Karpas-422 (cell line): ENCODE measurements around the gene PPP1CB. TPM values are rescaled to one million over a fixed set of nuclear protein-coding genes. Genes with fewer than 3 reads are reported as not detected.
A peak's percentile ranks its signal among the peaks of the same experiment; 100 is the strongest.

Experiments used
- DNase-seq: peaks from one replicate; pipeline ENCODE4 v3.0.0-alpha.2; 2015
- H2AFZ ChIP-seq: fragments of 200-600 bp; sonication (generic); 2 replicates; pipeline ENCODE4 v1.6.1; 2014; ENCODE audit warnings: antibody characterized with exemption, low read length, mixed read lengths
- H3K27ac ChIP-seq: fragments of 200-600 bp; sonication (generic); 2 replicates; pipeline ENCODE4 v1.5.1; 2014; ENCODE audit warnings: mild to moderate bottlenecking, low read length, moderate library complexity
- H3K27me3 ChIP-seq: fragments of 200-600 bp; sonication (generic); 2 replicates; pipeline ENCODE4 v1.6.1; 2014; ENCODE audit warnings: low read length, mixed read lengths
- H3K36me3 ChIP-seq: fragments of 200-600 bp; sonication (generic); 2 replicates; pipeline ENCODE4 v1.6.1; 2014; ENCODE audit warnings: low read length, mixed read lengths; ENCODE audit not compliant: insufficient read depth
- H3K4me1 ChIP-seq: fragments of 200-600 bp; sonication (generic); 2 replicates; pipeline ENCODE4 v1.6.1; 2014; ENCODE audit warnings: mild to moderate bottlenecking, low read length, mixed read lengths
- H3K4me2 ChIP-seq: fragments of 200-600 bp; sonication (generic); 2 replicates; pipeline ENCODE4 v1.6.1; 2014; ENCODE audit warnings: low read length, low read depth, mild to moderate bottlenecking; ENCODE audit not compliant: poor library complexity, severe bottlenecking
- H3K4me3 ChIP-seq: fragments of 200-600 bp; sonication (generic); 2 replicates; pipeline ENCODE4 v1.5.1; 2014; ENCODE audit warnings: mild to moderate bottlenecking, antibody characterized with exemption, low read length, mixed read lengths
- H3K79me2 ChIP-seq: fragments of 200-600 bp; sonication (generic); 2 replicates; pipeline ENCODE4 v1.6.1; 2014; ENCODE audit warnings: mild to moderate bottlenecking, low read length, mixed read lengths
- H3K9ac ChIP-seq: fragments of 200-600 bp; sonication (generic); 2 replicates; pipeline ENCODE4 v1.6.0; 2014; ENCODE audit warnings: low read length
- H3K9me2 ChIP-seq: fragments of 200-600 bp; sonication (generic), shearing (Covaris generic); replicated peaks from 2 replicates; pipeline ENCODE4 v1.6.0; 2014; ENCODE audit warnings: mild to moderate bottlenecking, low read length, moderate library complexity; ENCODE audit not compliant: insufficient read depth
- H3K9me3 ChIP-seq: fragments of 300-700, 200-600 bp; sonication (generic); 2 replicates; pipeline ENCODE4 v1.6.1; 2014; ENCODE audit warnings: low read length, mixed read lengths
- H4K20me1 ChIP-seq: fragments of 200-600 bp; sonication (generic); 2 replicates; pipeline ENCODE4 v1.6.1; 2014; ENCODE audit warnings: mild to moderate bottlenecking, antibody characterized with exemption, low read length, low read depth; ENCODE audit not compliant: insufficient read depth
- total RNA-seq: library from RNA; depleted of rRNA; stranded (reverse); fragments of >200 nt; shearing (Covaris generic); gene quantifications from 2 replicates; pipeline ENCODE4 v1.2.3, GENCODE V29; 2014; ENCODE audit warnings: low replicate concordance

PPP1CB gene
- total RNA-seq, 1 experiment from 2014 or later = 134 TPM

DNA sequence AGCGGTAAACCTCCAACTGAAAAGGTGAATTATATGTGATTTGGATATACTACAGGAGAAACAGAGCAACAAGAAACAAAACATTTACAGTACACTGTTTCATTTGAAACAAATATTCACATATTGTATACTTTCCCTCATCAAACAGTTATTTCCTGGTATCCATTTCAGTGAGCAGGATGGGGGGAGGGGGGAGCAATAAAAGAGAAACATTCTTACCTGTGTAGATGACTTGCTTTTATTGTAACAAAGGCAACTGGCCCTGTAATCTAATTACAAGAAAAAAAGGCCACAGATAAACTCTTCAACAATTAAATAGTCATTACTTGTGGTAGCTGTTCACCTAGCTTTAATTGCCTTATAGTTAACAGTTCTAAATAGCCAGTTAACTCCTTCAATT, 3.9 kb upstream of the PPP1CB start:
- no peak for DNase-seq
- no peak overlapping the region for H3K4me2 ChIP-seq
- peaks cover 19% of the 10 kb centered on the region for H3K79me2 ChIP-seq
- no peak overlapping the region for H3K4me3 ChIP-seq
- H3K36me3 ChIP-seq = no peaks in the 10 kb centered on the region
- H3K9me2 ChIP-seq = no peaks in the 10 kb centered on the region
- no peak overlapping the region for H3K27ac ChIP-seq
- no peak overlapping the region for H3K9ac ChIP-seq
- H3K27me3 ChIP-seq = no peaks in the 10 kb centered on the region
- peaks cover under 1% of the 10 kb centered on the region; the same call in 1 of the 2 replicates for H4K20me1 ChIP-seq
- no peak overlapping the region for H2AFZ ChIP-seq
- no peaks in the 10 kb centered on the region for H3K9me3 ChIP-seq
- peaks cover 26% of the 10 kb centered on the region for H3K4me1 ChIP-seq

DNA sequence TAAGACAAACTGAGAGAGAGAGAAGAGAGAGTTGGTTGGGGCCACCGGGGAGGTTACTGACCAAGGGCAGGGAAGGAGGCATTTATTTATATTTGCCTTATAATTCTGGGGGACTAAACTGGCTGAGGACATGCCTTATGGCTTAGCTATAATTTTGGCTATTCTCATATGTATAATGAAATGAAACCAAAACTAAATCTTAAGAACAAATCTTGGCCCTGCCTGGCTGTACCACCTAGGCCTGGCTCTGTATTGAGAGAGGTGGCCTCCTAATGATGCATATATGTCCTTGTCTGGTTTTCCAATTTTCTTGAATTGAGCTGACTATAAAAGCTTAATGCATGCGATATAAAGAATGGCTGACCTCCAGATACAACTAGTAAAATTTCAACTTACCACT, 3.5 kb upstream of the PPP1CB start:
- Histone ChIP-seq H3K9me2 (no peaks in the 10 kb centered on the region), H3K9me3 (no peaks in the 10 kb centered on the region), H4K20me1 (peaks cover 5% of the 10 kb centered on the region), H3K79me2 (peaks cover 23% of the 10 kb centered on the region), H3K4me3 (no peak overlapping the region), H2AFZ (no peak overlapping the region), H3K36me3 (no peaks in the 10 kb centered on the region), H3K4me1 (peaks cover 24% of the 10 kb centered on the region), H3K27ac (no peak overlapping the region), H3K4me2 (no peak overlapping the region), H3K27me3 (no peaks in the 10 kb centered on the region), H3K9ac (no peak overlapping the region)
- no peak for DNase-seq

DNA sequence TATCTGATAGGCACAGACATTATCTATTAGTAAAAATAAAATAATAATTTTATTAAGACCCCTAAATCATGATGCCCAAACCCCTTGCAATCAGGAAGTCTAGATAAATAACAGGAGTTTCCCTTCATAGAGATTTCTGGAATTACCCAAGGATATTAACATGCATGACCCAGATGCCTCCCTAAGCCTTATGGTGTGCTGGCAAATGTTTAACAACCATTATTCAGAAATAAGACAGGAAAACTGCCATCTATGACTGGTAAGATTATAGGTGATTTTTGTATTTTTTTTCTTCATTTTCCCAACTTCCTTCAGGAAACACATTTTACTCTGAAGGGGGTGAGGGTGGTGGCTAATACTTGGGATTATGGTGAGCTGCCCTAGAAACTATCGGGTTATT, 2.7 kb upstream of the PPP1CB start:
- H3K79me2 ChIP-seq = peaks cover 31% of the 10 kb centered on the region
- no peak overlapping the region for H3K4me2 ChIP-seq
- no peaks in the 10 kb centered on the region for H3K36me3 ChIP-seq
- no peak overlapping the region for H3K4me3 ChIP-seq
- H2AFZ ChIP-seq = no peak overlapping the region
- no peak overlapping the region for H3K9ac ChIP-seq
- H3K27me3 ChIP-seq = no peaks in the 10 kb centered on the region
- H3K9me3 ChIP-seq = no peaks in the 10 kb centered on the region
- peaks cover 8% of the 10 kb centered on the region for H4K20me1 ChIP-seq
- no peaks in the 10 kb centered on the region for H3K9me2 ChIP-seq
- H3K4me1 ChIP-seq = peaks cover 21% of the 10 kb centered on the region
- DNase-seq = no peak
- H3K27ac ChIP-seq = no peak overlapping the region

DNA sequence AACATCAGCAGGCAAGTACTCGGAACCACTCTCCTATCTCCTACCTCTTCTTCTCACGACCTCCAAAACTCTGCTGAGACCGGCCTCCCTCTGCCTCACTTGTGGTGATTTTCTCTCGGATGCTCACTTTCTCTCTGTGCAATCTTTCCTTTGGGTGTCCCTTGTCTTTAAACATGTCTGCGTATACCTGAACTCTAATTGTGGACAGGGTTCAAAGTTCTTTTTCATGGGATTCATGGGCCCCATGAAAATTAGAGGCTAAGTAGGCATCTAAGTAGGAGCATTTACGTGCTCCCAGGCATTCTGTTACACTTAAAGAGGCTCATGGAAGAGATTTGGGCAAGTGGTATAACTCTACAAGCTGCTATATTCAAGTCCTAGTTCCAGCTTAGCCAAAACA, 2.1 kb upstream of the PPP1CB start:
- Histone ChIP-seq H3K4me1 (peaks cover 25% of the 10 kb centered on the region), H4K20me1 (peaks cover 8% of the 10 kb centered on the region), H3K4me2 (peak overlapping the region; percentile 81), H2AFZ (peak overlapping the region; percentile 9; the same call in 1 of the 2 replicates), H3K27me3 (no peaks in the 10 kb centered on the region), H3K9me3 (no peaks in the 10 kb centered on the region), H3K27ac (no peak overlapping the region), H3K9ac (no peak overlapping the region), H3K9me2 (no peaks in the 10 kb centered on the region), H3K4me3 (no peak overlapping the region), H3K79me2 (peaks cover 37% of the 10 kb centered on the region), H3K36me3 (no peaks in the 10 kb centered on the region)
- DNase-seq = no peak

- Histone ChIP-seq H3K4me1 (peaks cover 35% of the 10 kb centered on the region), H3K9ac (peak overlapping the region; percentile 91), H3K79me2 (peaks cover 47% of the 10 kb centered on the region), H3K9me3 (no peaks in the 10 kb centered on the region), H2AFZ (peak overlapping the region; percentile 65; the same call in 1 of the 2 replicates), H3K4me2 (peak overlapping the region; percentile 81), H3K27ac (peak overlapping the region; percentile 89), H3K27me3 (no peaks in the 10 kb centered on the region), H3K36me3 (peaks cover 6% of the 10 kb centered on the region; the same call in 1 of the 2 replicates), H4K20me1 (peaks cover 17% of the 10 kb centered on the region), H3K9me2 (no peaks in the 10 kb centered on the region), H3K4me3 (peak overlapping the region; percentile 88)
- peak; percentile 65 for DNase-seq
Measured at GRCh38 chr2:28750316-28751251, 1.0 kb upstream of the PPP1CB start.

- Histone ChIP-seq H3K9ac (peak overlapping the region; percentile 91), H3K36me3 (peaks cover 8% of the 10 kb centered on the region; the same call in 1 of the 2 replicates)
Measured at GRCh38 chr2:28751956-28752630, 463 bp downstream of the PPP1CB start.

DNA sequence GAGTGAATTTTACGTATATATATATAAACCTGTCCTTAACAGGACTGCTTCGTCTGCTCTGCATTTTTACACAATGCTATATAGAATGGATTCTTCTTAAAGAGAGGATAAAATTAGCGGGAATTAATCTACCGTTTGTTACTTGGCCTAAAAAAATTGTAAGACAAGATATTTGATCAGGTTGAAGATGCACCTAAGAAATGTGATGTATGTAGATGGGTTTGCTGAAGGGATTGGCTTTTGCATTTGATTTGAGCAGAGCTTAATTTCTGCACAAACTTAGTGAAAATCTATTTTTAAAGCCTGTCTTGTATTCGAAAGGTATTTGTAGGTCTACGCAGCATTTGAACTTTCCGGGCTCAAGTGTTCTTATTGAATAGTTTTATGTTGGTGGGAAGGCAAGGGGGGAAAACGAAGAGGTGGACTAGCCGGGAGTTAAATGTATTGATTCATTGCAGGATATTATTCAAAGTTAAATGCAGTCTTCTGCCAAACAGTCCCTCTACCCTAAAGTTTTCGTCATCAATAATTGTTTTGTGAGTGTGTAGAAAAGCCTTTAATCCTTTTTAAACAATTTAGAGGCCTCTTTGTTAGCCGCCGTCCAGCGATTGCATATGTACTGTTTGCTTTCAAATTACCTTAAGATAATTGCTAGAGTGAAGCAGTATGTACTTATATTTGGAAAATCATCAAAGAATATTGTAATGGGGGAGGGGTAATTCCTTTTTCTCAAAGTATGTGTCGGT, 1.2 kb downstream of the PPP1CB start:
- Histone ChIP-seq H3K4me1 (peaks cover 51% of the 10 kb centered on the region), H3K9me2 (no peaks in the 10 kb centered on the region), H3K9ac (peak overlapping the region; percentile 91), H3K4me2 (peak overlapping the region; percentile 81), H3K79me2 (peaks cover 70% of the 10 kb centered on the region), H3K27ac (peak overlapping the region; percentile 79), H4K20me1 (peaks cover 39% of the 10 kb centered on the region), H3K27me3 (no peaks in the 10 kb centered on the region), H3K9me3 (no peaks in the 10 kb centered on the region), H3K36me3 (peaks cover 13% of the 10 kb centered on the region; the same call in 1 of the 2 replicates), H3K4me3 (peak overlapping the region; percentile 88), H2AFZ (no peak overlapping the region)
- DNase-seq = peak; percentile 67

More at GRCh38 chr2:28751956-28752630, 463 bp downstream of the PPP1CB start:
- Histone ChIP-seq H4K20me1 (peaks cover 32% of the 10 kb centered on the region), H3K4me3 (peak overlapping the region; percentile 88), H3K27me3 (no peaks in the 10 kb centered on the region), H3K9me3 (no peaks in the 10 kb centered on the region), H3K9me2 (no peaks in the 10 kb centered on the region), H3K4me2 (peak overlapping the region; percentile 81), H3K79me2 (peaks cover 62% of the 10 kb centered on the region), H2AFZ (peak overlapping the region; percentile 54), H3K4me1 (peaks cover 50% of the 10 kb centered on the region), H3K27ac (peak overlapping the region; percentile 79)
- no peak for DNase-seq
